H1 (cell line): ENCODE results near the gene SIDT1. TPM values are rescaled to one million over a fixed set of nuclear protein-coding genes. Genes with fewer than 3 reads are reported as not detected.

ENCODE experiments used
- CTCF ChIA-PET: fragments of 300-600 bp; sonication (Branson Sonifier 250); formaldehyde crosslinking; loops from one replicate; lab custom pipeline; 2021; ENCODE audit not compliant: partially characterized antibody; lab: Charles Lee
- POLR2A ChIA-PET: fragments of 300-600 bp; sonication (Branson Sonifier 250); formaldehyde crosslinking; loops from one replicate; lab custom pipeline; 2021; ENCODE audit warnings: inconsistent platforms; ENCODE audit not compliant: partially characterized antibody; lab: Charles Lee
- DNase-seq, 2 experiments: peaks; one replicate each; pipeline versions ENCODE4 v3.0.0 to v3.0.0-alpha.2; 2010 to 2022; ENCODE audit warnings: low spot score in 2 of 2, low read depth in 1 of 2, mixed read lengths in 1 of 2
- FAIRE-seq: peaks from 2 replicates; lab custom pipeline; 2011; peaks lifted over from hg19 to GRCh38; lab: Jason Lieb, UNC
- H2AFZ ChIP-seq: 2 replicates; pipeline ENCODE4 v1.8.1; 2012; ENCODE audit warnings: low read length, inconsistent platforms
- H2AK5ac ChIP-seq: 2 replicates; pipeline ENCODE4 v1.6.1; 2013; ENCODE audit warnings: low read depth, low read length
- H2BK120ac ChIP-seq: replicated peaks from 2 replicates; pipeline ENCODE3; 2013; ENCODE audit warnings: low read depth, low read length, inconsistent platforms
- H2BK12ac ChIP-seq: 2 replicates; pipeline ENCODE4 v1.6.1; 2013; ENCODE audit warnings: low read depth, low read length
- H2BK15ac ChIP-seq: 2 replicates; pipeline ENCODE4 v1.6.1; 2013; ENCODE audit warnings: low read length
- H2BK20ac ChIP-seq: 2 replicates; pipeline ENCODE4 v1.6.1; 2013; ENCODE audit warnings: low read length
- H2BK5ac ChIP-seq: 2 replicates; pipeline ENCODE4 v1.6.1; 2013; ENCODE audit warnings: low read depth, low read length
- H3K14ac ChIP-seq: 2 replicates; pipeline ENCODE4 v1.6.1; 2013; ENCODE audit warnings: inconsistent platforms; ENCODE audit not compliant: insufficient read length
- H3K18ac ChIP-seq: 2 replicates; pipeline ENCODE4 v1.6.1; 2013; ENCODE audit warnings: low read length; ENCODE audit errors: extremely low read depth
- H3K23ac ChIP-seq: 2 replicates; pipeline ENCODE4 v1.6.1; 2013; ENCODE audit warnings: inconsistent platforms; ENCODE audit not compliant: insufficient read length
- H3K23me2 ChIP-seq: 2 replicates; pipeline ENCODE4 v1.6.1; 2013; ENCODE audit warnings: low read depth, low read length
- H3K27ac ChIP-seq: 2 replicates; pipeline ENCODE4 v1.6.1; 2011; ENCODE audit warnings: low read depth, low read length, inconsistent platforms
- H3K27me3 ChIP-seq, 4 experiments: replicated peaks in 1 of 4; 1 replicate in 1 of 4; 2 replicates in 3 of 4; pipeline versions ENCODE4 v1.6.1 to v1.8.1; 2011 to 2013; ENCODE audit warnings: low read length in 3 of 4, mild to moderate bottlenecking in 3 of 4, inconsistent platforms in 2 of 4, mixed read lengths in 2 of 4, moderate library complexity in 1 of 4; ENCODE audit not compliant: control insufficient read depth in 3 of 4, insufficient read depth in 3 of 4; ENCODE audit errors: extremely low read depth in 1 of 4
- H3K36me3 ChIP-seq, 4 experiments: 2 replicates each; pipeline versions ENCODE4 v1.6.1 to v1.8.1; 2011 to 2013; ENCODE audit warnings: mild to moderate bottlenecking in 4 of 4, low read length in 3 of 4, moderate library complexity in 2 of 4, control low read depth in 1 of 4, inconsistent platforms in 1 of 4; ENCODE audit not compliant: insufficient read depth in 4 of 4, control insufficient read depth in 2 of 4
- H3K4ac ChIP-seq: replicated peaks from 2 replicates; pipeline ENCODE3; 2013; ENCODE audit warnings: low read length, low read depth, mixed read lengths, inconsistent platforms; ENCODE audit not compliant: insufficient read length
- H3K4me1 ChIP-seq, 4 experiments: replicated peaks in 1 of 4; 1 replicate in 1 of 4; 2 replicates in 3 of 4; pipeline versions ENCODE4 v1.6.1 to v1.8.1; 2011 to 2013; ENCODE audit warnings: low read length in 3 of 4, inconsistent platforms in 2 of 4, mixed read lengths in 1 of 4; ENCODE audit not compliant: insufficient read depth in 4 of 4, control insufficient read depth in 3 of 4
- H3K4me2 ChIP-seq, 2 experiments: 2 replicates each; pipeline versions ENCODE4 v1.6.1 to v1.8.1; 2011 to 2013; ENCODE audit warnings: low read depth in 2 of 2, low read length in 2 of 2, control low read depth in 1 of 2, inconsistent platforms in 1 of 2, mild to moderate bottlenecking in 1 of 2; ENCODE audit not compliant: insufficient read depth in 1 of 2
- H3K4me3 ChIP-seq, 4 experiments: fragments of 200-600, 300-600 bp in 1 of 4; sonication (generic), shearing (Covaris generic), sonication (Bioruptor Twin) in 1 of 4; 2 replicates each; pipeline versions ENCODE4 v1.5.1 to v1.8.1; 2011 to 2016; ENCODE audit warnings: low read length in 4 of 4, low read depth in 3 of 4, control low read depth in 2 of 4, inconsistent platforms in 2 of 4, mild to moderate bottlenecking in 2 of 4, mixed read lengths in 1 of 4, moderate library complexity in 1 of 4; ENCODE audit not compliant: insufficient read depth in 2 of 4; ENCODE audit errors: extremely low read depth in 1 of 4
- H3K56ac ChIP-seq: replicated peaks from 2 replicates; pipeline ENCODE3; 2013; ENCODE audit warnings: low read depth, mild to moderate bottlenecking, mixed read lengths, low read length, inconsistent platforms; ENCODE audit not compliant: insufficient read length
- H3K79me1 ChIP-seq: 2 replicates; pipeline ENCODE4 v1.6.1; 2013; ENCODE audit warnings: low read depth, low read length, control low read depth
- H3K79me2 ChIP-seq, 2 experiments: 2 replicates each; pipeline versions ENCODE4 v1.6.1 to v1.8.1; 2012 to 2013; ENCODE audit warnings: low read length in 2 of 2, mild to moderate bottlenecking in 2 of 2, inconsistent platforms in 1 of 2; ENCODE audit not compliant: insufficient read depth in 2 of 2, control insufficient read depth in 1 of 2
- H3K9ac ChIP-seq, 4 experiments: replicated peaks in 1 of 4; 1 replicate in 1 of 4; 2 replicates in 3 of 4; pipeline versions ENCODE4 v1.6.1 to v1.8.1; 2011 to 2013; ENCODE audit warnings: low read depth in 3 of 4, low read length in 3 of 4, control low read depth in 2 of 4, mild to moderate bottlenecking in 2 of 4, moderate library complexity in 2 of 4, inconsistent platforms in 1 of 4; ENCODE audit errors: extremely low read depth in 1 of 4
- H3K9me3 ChIP-seq, 2 experiments: 2 replicates each; pipeline versions ENCODE4 v1.6.1 to v1.8.1; 2012 to 2013; ENCODE audit warnings: mild to moderate bottlenecking in 2 of 2, moderate library complexity in 2 of 2, control low read depth in 1 of 2, inconsistent platforms in 1 of 2, low read depth in 1 of 2, low read length in 1 of 2, mixed read lengths in 1 of 2; ENCODE audit not compliant: insufficient read depth in 2 of 2
- H4K20me1 ChIP-seq, 2 experiments: replicated peaks in 1 of 2; 2 replicates each; pipeline versions ENCODE3 to v1.8.1; 2011 to 2013; ENCODE audit warnings: inconsistent platforms in 2 of 2, low read length in 2 of 2, mild to moderate bottlenecking in 1 of 2; ENCODE audit not compliant: insufficient read depth in 2 of 2, control insufficient read depth in 1 of 2
- H4K5ac ChIP-seq: 2 replicates; pipeline ENCODE4 v1.6.1; 2013; ENCODE audit warnings: low read length, low read depth, mixed read lengths, inconsistent platforms; ENCODE audit not compliant: insufficient read length
- H4K8ac ChIP-seq: 2 replicates; pipeline ENCODE4 v1.8.0; 2013; ENCODE audit warnings: mild to moderate bottlenecking, moderate library complexity, low read length, inconsistent platforms; ENCODE audit not compliant: insufficient read depth; ENCODE audit errors: extremely low read depth
- H4K91ac ChIP-seq: replicated peaks from 2 replicates; pipeline ENCODE3; 2013; ENCODE audit warnings: low read length, mixed read lengths, inconsistent platforms; ENCODE audit not compliant: insufficient read length
- BACH1 ChIP-seq: IDR thresholded peaks from 2 replicates; pipeline ENCODE4 v1.6.1; 2012; ENCODE audit warnings: low read length, improper control_type of control experiment
- CHD2 ChIP-seq: IDR thresholded peaks from 2 replicates; pipeline ENCODE4 v1.6.1; 2012; ENCODE audit warnings: low read length, improper control_type of control experiment
- EGR1 ChIP-seq: IDR thresholded peaks from 2 replicates; pipeline ENCODE4 v1.6.1; 2011; ENCODE audit warnings: low read depth, low read length, borderline replicate concordance
- FOSL1 ChIP-seq: IDR thresholded peaks from 2 replicates; pipeline ENCODE4 v1.6.1; 2011; ENCODE audit warnings: mild to moderate bottlenecking, low read depth, low read length, moderate library complexity; ENCODE audit not compliant: insufficient read depth
- HDAC2 ChIP-seq, 2 experiments: fragments of 300-600 bp in 1 of 2; sonication (generic) in 1 of 2; IDR thresholded peaks; 2 replicates each; pipeline ENCODE4 v1.6.1; 2011 to 2012; ENCODE audit warnings: low read depth in 2 of 2, low read length in 2 of 2, mild to moderate bottlenecking in 2 of 2, moderate library complexity in 2 of 2, borderline replicate concordance in 1 of 2, inconsistent platforms in 1 of 2
- HDAC6 ChIP-seq: IDR thresholded peaks from one replicate; pipeline ENCODE4 v1.7.1; 2012; ENCODE audit warnings: low read depth, mild to moderate bottlenecking, inconsistent platforms, low read length, moderate library complexity
- KDM1A ChIP-seq: fragments of 200-600, 300-600 bp; sonication (generic); IDR thresholded peaks from 2 replicates; pipeline ENCODE4 v1.7.1; 2016; ENCODE audit warnings: mild to moderate bottlenecking, low read length, borderline replicate concordance
- PHF8 ChIP-seq: fragments of 200-600 bp; sonication (generic); conservative IDR thresholded peaks from 2 replicates; pipeline ENCODE4 v1.7.1; 2012; ENCODE audit warnings: low read depth, mild to moderate bottlenecking, inconsistent platforms, low read length, moderate library complexity
- POU5F1 ChIP-seq: IDR thresholded peaks from 2 replicates; pipeline ENCODE4 v1.6.1; 2011; ENCODE audit warnings: low read depth, mild to moderate bottlenecking, low read length, moderate library complexity
- SIN3A ChIP-seq, 2 experiments: IDR thresholded peaks in 1 of 2; conservative IDR thresholded peaks in 1 of 2; 2 replicates each; pipeline ENCODE4 v1.6.1; 2011 to 2012; ENCODE audit warnings: low read length in 2 of 2, improper control_type of control experiment in 1 of 2, low read depth in 1 of 2, mild to moderate bottlenecking in 1 of 2
- SP2 ChIP-seq: IDR thresholded peaks from 2 replicates; pipeline ENCODE4 v1.6.1; 2012; ENCODE audit warnings: mild to moderate bottlenecking, low read length, inconsistent platforms
- SP4 ChIP-seq: IDR thresholded peaks from 2 replicates; pipeline ENCODE4 v1.6.1; 2012; ENCODE audit warnings: low read length, inconsistent platforms
- TCF12 ChIP-seq: IDR thresholded peaks from 2 replicates; pipeline ENCODE4 v1.6.1; 2011; ENCODE audit warnings: low read depth, mild to moderate bottlenecking, low read length
- USF2 ChIP-seq: IDR thresholded peaks from 2 replicates; pipeline ENCODE4 v1.6.1; 2011; ENCODE audit warnings: low read length, improper control_type of control experiment
- WGBS, 2 experiments: shearing (Covaris generic) in 1 of 2; methylation state at CpG; one replicate each; pipeline versions ENCODE4 v1.1.6 to v1.1.7; 2013 to 2015; ENCODE audit warnings: low lambda C conversion rate in 2 of 2, mixed read lengths in 2 of 2, inconsistent platforms in 1 of 2, low coverage in 1 of 2, missing lambda C conversion rate in 1 of 2; ENCODE audit not compliant: insufficient replicate concordance in 2 of 2, insufficient coverage in 1 of 2, insufficient read length in 1 of 2; ENCODE audit errors: extremely low coverage in 1 of 2, missing lambda C conversion rate in 1 of 2; 5-methylcytosine and 5-hydroxymethylcytosine counted together
- polyA plus RNA-seq, 7 experiments: library from polyadenylated mRNA; depleted of rRNA in 3 of 7; stranded (reverse) in 5 of 7; unstranded in 2 of 7; fragments of >200 nt in 5 of 7; fragments of 200-250 nt in 2 of 7; gene quantifications; 1 replicate in 5 of 7; 2 replicates in 1 of 7; 4 replicates in 1 of 7; pipeline versions ENCODE4 v1.2.1 to v1.2.3, GENCODE V29; 2011 to 2013; ENCODE audit warnings: missing spikeins in 2 of 7, mixed read lengths in 2 of 7
- total RNA-seq: library from RNA; stranded (reverse); fragmentation: NEBNext Ultra II Directional; extraction: Animal tissue kit (Norgen Biotek cat#: 25700); gene quantifications from 2 replicates; pipeline ENCODE4 v1.2.1, GENCODE V29; 2021

The SIDT1 gene
- total and polyA plus RNA-seq, 2 of the 8 experiments (the other 6 are each of a cell fraction or from before 2014, with no cell fraction given), result 0.06 TPM; not detected in 1

- no peak overlapping the region for H2BK12ac ChIP-seq
- H2BK15ac ChIP-seq, result no peak overlapping the region
- POLR2A ChIA-PET, result no interaction called here
- H3K27me3 ChIP-seq, result no peaks in the 10 kb centered on the region
- H2AFZ ChIP-seq, result no peak overlapping the region
- 96% methylated on average over 1 of the region's 1 CpG; no CpG with 5 or more reads in 1 of the 2 experiments for WGBS, 2 experiments
- no peaks in the 10 kb centered on the region for H3K79me1 ChIP-seq
- no peaks in the 10 kb centered on the region for H3K23me2 ChIP-seq
- H2BK20ac ChIP-seq, result no peak overlapping the region
- no peak overlapping the region for H2BK5ac ChIP-seq
- no peak overlapping the region for H2AK5ac ChIP-seq
- no peak overlapping the region for H3K4ac ChIP-seq
- H3K18ac ChIP-seq, result no peak overlapping the region
- H4K91ac ChIP-seq, result no peak overlapping the region
- peaks cover 0 to 6% (median under 1%) of the 10 kb centered on the region in 4 experiments; a peak in 2 of 7 replicates for H3K4me1 ChIP-seq
- H3K9me3 ChIP-seq, result no peaks in the 10 kb centered on the region
- no peak for FAIRE-seq
- H3K9ac ChIP-seq, result no peak overlapping the region
- peaks cover 4 to 17% (median 10%) of the 10 kb centered on the region in 4 experiments; a peak in 6 of 8 replicates for H3K36me3 ChIP-seq
- H3K27ac ChIP-seq, result no peak overlapping the region
- no peak for DNase-seq
- H4K5ac ChIP-seq, result no peak overlapping the region
- H3K56ac ChIP-seq, result no peak overlapping the region
- CTCF ChIA-PET, result no interaction called here
- no peak overlapping the region for H2BK120ac ChIP-seq
- H3K14ac ChIP-seq, result no peak overlapping the region
- H3K4me3 ChIP-seq, result no peak overlapping the region
- no peak overlapping the region for H4K8ac ChIP-seq
- no peaks in the 10 kb centered on the region for H4K20me1 ChIP-seq
- H3K23ac ChIP-seq, result no peak overlapping the region
- no peaks in the 10 kb centered on the region for H3K79me2 ChIP-seq
- no peak overlapping the region for H3K4me2 ChIP-seq
- TF ChIP-seq EGR1 (no peak), TCF12 (no peak), POU5F1 (no peak), BACH1 (no peak), FOSL1 (no peak), HDAC2 (IDR thresholded peaks at IDR 0.05; ENCODE audit: borderline replicate concordance in 1 of 2, low read depth in 2 of 2, low read length in 2 of 2) (no peak), KDM1A (no peak), SIN3A (conservative IDR thresholded peaks at IDR 0.05 in 1 of 2, IDR thresholded peaks at IDR 0.05 in 1 of 2; ENCODE audit: low read depth in 1 of 2, low read length in 2 of 2) (no peak), USF2 (no peak), SP4 (no peak), CHD2 (no peak), SP2 (no peak), HDAC6 (no peak), PHF8 (no peak)
Measured at GRCh38 chr3:113663761-113664160, 131.4 kb downstream of the SIDT1 start.
